A204.1 (cell line): ENCODE data around the gene CACNB4.
"Not testable (repeated sequence)": the region's sequence is repeated elsewhere in the genome, so short reads cannot be mapped to it uniquely, and the experiment has no call there.

Experiments used
- FAIRE-seq: peaks from 2 replicates; lab custom pipeline; 2012; peaks lifted over from hg19 to GRCh38; lab: Jason Lieb, UNC

CACNB4 gene

DNA sequence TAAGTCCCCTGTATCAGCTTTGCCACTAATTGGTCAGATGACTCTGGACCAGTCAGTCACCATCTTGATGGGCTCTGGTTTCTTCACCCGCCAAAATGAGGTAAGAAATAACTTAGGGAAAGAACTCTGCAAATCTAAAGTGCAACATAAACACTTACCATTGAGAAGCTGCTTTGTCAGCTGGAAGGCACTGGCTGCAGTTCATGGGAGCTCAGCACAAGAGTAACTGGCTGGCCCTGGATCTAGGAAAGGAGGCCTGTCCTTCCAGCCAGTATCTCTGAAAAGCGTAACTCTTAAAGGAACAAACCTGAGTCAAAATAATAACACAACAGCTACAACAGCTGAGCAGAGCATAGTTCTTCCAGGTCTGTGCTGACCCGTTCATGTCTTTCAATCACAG, 123.9 kb downstream of the CACNB4 start:
- no peak for FAIRE-seq

DNA sequence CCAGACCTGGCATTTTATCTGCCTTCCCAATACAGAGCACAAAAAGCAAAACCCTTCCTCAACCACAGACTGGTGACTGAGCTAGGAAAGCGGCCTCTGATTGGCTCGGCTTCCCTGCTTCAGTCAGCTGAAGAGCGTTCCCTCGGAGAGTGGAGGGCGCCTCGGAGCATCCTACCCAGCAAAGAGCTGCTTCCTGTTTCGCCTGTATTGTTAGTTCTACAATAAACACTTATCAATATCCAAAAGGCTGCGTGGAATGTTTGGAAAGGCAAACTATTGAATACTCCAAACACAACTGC, 125.0 kb downstream of the CACNB4 start:
- no peak for FAIRE-seq

DNA sequence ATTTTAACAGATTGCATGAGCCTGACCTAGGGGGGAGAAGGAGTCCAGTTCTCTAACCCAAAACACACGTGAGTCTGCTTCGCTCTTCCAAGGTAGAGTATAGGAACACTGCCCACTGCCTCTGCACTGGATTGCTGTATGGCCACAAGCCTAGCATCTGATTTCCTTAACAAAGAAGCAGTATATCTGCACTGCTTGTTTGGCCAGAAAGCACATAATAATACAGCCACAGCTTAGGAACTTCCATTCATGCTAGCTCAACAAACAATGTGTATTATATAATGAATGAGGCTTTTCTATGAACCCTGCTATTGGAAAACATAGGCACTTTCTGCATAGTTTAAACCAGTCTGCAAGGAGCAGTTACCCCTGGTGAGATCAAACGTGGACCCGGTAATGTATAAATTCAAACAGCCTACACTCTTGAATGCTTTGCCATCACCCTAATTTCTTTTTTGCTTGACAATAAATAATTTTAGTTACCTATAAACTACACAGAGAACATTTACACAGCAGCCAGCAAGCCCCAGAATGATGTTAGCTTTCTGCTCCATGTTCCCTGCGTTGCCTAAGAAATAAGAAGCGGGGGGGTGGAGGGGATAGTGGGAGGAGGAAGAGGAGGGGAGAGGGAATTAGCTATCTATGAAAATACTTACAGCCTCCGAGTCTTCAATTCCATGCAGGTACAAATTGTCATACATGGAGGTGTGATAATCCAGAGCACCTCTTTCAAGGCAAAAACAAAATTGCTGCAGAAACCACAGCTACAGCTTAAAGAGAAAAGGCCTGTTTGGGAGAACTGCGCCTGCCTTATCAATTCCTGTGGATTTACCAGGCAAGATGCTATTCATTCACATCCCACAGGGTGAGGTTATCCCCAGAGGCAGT, 125.6 kb downstream of the CACNB4 start:
- no peak for FAIRE-seq

DNA sequence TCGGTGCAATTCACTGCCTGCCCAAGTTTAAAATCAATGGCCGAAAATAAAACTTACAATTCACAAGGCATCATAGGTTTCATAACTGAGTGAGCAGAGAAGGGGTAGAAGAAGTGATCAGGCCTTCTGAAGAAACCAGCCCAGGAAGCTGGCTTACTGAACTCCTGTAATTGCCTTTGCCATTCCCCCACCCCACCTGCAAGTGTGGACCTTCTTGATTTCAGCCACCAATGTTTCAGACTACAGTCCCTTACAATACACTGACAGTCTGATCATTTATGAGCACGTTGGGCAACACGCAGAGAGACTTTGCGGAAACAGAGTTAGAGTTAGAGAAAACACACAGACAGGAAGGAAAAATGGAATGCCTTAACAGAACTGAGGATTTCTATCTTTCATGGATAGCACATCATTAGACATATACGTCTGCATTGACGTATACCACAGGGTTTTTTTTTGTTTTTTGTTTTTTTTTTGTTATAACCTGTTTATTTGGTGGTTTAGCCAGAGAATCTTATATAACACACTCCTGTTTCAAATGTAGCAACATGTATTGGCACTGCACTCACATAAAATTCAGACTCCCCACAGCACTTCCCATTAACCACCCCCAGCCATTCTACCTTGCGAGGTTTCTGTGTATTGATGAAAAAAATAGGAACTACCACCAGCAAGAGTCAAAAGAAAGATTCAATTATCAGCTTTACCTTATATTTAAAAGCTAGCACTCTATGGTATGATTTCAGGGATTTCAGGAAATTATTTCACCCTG, 126.4 kb downstream of the CACNB4 start:
- FAIRE-seq = no peak

DNA sequence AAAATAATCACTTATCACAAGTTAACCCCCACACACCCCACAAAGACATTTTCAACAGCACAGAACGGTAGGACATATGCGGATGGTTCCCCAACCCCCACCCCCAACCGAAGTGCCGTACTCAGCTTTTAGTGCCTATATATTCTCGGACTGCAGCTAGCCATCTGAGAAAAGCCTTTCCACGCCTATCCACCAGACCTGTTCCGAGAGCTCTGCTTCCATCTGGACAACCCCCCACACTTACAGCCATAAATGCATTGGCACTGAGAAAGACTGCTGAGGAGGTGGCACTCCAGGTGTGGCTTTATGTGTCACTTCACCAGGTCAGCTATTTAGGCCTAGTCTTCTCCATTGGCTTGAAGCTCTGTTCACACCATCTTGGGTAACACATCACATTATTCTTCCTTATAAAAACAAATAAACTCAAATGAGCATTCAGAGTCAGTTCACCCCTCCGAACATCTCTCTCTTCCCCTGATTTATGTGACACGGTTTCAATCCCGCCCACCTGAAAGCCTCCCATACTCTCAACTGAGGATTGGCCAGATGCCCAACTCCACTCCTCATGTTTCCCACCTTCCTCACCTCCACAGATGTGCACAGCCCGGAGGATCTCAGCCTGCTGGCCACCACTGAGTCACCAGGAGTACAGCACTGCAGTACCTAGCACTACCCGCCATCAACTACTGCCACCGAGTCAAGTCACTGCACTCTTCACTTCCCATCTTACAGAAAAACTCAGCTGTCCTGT, 127.4 kb downstream of the CACNB4 start:
- no peak for FAIRE-seq

DNA sequence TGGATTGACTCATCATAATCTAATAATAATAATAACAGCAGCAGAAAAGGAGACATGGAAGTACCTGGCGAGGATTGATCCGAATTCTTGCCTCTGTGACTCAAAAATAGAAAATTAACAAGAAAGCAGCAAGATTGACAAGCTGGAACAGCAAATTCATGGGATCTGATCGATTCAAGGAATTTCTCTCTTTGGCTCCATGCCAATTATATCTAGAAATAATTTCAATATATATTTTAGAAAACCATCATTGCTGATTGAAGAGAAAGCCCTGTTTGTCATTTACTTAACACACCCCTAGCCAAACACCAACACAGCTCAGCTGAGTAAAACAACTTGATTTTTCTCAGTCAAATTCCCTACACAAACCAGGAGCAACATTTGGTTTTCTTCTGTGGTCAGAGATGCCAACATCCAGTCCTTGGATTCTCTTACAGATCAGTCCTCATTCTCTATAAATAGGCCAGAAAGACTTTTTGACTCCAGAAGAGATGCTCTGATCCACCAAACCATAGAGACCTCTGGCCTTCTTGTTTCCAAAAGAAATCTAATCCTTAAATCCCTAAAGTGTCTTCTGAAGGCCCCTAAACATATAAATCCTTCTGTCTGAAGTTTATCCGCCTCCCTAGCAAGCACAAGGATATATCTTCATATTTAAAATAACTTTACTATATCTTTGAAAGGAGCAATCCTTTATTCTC, 129.9 kb downstream of the CACNB4 start:
- FAIRE-seq = no peak

DNA sequence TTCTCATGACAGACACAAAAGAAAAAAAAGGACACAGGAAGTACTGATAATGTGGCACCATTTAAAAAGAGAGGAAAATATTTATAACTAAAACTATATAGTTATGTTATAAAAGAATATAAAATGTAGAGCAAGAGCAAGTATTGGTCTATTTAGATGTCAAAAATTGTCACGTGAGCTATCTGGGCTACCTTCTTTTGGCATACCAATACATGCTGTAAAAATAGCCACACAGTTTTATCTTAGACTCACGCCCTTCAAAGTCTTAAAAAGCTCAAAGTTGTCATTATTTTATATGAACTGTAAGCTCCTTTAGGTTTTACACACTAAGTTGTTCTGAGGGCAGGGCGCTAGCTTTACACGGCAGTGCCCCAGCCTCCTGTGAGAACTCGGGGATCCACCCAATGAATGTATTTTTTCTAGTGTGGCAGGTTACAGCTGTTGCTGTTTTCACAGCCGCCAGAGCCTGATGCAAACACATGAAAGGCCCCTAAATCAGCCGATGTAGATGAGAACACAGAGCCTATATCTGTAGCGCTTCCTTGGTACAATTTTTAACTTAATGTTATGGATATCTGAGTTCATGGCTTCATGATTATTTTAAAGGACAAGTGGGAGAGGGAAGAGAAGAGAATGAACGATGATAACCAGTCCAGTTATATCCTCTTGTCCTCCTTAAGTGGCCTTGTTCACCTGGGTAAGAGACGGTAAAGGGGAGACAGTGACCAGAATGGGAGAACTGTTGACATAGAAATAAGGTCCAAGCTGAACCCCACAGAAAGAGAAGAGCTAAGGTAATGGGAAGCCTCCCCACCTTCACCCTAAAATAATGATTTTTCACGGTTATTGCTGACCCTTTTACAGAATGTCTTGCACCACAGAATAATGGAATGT, 130.8 kb downstream of the CACNB4 start:
- no peak for FAIRE-seq

DNA sequence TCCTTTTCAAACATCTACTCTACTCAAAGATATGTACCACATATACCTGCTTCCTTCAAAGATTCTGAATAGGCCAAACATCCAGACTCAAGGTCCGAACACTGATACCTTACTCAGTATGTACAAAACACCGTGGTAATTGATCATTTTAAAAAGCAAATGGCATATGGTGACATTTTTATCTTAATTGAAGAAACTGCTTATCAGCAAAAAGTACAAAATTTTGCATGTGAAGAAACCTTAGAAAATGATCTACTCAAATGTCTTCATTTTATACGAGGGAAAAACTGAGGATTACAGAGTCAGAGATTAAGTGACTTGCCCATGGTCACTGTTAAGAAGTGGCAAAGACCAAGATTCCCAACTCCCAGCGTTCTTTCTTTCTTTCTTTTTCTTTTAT, 133.0 kb downstream of the CACNB4 start:
- FAIRE-seq = no peak

DNA sequence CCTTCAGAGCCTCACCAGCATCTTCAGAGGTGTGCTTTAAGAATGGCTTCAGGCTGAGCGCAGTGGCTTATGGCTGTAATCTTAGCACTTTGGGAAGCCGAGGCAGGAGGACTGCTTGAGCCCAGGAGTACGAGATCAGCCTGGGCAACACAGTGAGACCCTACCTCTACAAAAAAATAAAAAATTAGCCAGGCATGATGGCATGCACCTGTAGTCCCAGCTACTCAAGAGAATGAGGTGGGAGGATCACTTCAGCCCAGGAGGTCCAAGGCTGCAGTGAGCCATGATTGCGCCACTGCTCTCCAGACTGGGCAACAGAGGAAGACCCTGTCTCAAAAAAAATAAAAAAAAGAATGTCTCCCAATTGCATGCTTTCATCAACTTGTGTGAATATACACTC, 137.3 kb downstream of the CACNB4 start:
- FAIRE-seq = no peak

DNA sequence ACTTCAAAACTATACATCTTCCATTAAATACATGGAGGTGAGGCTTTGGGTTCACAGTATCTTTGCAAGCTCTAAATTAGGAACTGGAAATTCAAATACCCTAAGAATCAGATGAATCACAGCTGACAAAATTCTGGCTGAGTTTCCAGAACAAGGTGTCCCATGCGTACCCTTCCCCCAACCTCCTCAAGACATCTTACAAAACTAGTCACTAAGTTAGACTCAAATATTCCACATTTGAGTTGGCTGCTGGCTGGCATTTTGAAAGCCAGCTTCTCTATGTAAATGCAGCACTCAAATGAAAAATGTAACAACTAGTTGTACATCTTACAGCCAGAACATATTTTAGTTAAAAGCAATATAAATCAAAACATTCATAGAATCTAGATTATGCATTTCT, 139.6 kb downstream of the CACNB4 start:
- no peak for FAIRE-seq

DNA sequence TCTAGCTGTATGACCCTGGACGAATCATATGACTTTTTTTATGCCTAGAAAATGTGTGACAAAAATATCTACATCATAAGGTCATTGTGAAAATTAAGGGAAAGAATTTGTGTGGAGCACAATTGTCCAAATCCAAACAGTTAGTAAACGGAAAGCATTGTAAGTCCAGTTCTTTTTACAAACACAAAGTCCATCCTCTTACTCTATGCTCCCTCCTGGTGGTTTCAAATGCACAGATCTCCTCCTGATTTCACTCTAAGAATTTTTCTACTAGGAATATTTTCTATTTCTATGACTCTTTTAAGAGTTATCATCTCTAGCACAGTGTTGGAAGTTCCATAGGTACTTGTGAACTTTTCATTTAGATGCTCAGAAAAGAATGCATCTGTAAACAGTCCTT, 145.4 kb downstream of the CACNB4 start:
- no peak for FAIRE-seq

DNA sequence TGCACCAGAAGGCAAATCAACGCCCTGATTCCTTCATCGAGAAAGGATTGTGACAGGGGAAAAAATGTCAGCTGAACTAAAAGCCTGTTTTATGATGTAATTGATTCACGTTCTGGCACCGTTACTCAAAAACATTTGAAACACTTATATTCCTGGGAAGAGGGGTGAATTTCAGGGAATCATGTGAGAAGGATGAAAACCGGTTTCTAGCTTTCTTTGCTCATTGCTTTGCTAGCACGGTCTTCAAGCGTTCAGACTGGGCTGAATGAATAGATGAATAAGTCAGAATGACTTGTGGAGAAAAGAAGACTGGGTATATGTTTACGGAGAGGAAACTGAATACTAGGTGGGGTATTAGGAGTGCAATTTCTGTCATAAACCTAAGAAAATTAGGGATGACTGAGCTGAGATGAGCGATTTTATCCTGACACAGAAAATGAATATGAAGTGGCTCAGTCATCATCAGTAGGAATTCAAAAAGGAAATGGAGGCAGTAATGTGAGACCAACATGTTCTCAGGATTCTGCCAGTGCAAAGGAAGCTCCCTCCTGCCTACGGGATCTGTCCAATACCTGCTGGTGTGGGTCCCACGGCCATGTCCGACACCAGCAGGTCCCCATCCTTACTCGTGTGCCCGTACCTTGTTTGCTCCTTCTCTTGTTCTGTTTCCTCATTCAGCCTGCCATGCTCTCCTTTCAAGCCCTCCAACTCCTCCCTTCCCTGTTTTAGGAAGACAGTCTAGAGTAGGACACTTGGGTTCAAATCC, 146.0 kb downstream of the CACNB4 start:
- no peak for FAIRE-seq

DNA sequence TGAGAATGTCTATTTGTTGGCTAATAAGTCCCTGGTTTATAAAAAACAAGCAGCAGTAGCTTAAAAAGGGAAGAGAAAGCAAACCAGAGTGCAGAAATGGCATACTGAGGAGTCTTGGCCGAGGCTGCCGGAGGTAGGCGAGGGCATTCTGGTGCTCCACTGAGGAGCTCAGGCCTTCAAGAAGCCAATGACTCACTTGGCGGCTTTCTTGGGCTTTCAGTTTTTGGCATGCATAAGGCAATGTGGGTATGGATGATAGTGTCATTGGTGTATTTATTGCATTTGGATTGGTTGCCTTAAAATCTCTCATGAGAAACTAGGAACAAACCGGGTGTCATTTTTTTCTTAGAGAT, 151.1 kb downstream of the CACNB4 start:
- FAIRE-seq = no peak

DNA sequence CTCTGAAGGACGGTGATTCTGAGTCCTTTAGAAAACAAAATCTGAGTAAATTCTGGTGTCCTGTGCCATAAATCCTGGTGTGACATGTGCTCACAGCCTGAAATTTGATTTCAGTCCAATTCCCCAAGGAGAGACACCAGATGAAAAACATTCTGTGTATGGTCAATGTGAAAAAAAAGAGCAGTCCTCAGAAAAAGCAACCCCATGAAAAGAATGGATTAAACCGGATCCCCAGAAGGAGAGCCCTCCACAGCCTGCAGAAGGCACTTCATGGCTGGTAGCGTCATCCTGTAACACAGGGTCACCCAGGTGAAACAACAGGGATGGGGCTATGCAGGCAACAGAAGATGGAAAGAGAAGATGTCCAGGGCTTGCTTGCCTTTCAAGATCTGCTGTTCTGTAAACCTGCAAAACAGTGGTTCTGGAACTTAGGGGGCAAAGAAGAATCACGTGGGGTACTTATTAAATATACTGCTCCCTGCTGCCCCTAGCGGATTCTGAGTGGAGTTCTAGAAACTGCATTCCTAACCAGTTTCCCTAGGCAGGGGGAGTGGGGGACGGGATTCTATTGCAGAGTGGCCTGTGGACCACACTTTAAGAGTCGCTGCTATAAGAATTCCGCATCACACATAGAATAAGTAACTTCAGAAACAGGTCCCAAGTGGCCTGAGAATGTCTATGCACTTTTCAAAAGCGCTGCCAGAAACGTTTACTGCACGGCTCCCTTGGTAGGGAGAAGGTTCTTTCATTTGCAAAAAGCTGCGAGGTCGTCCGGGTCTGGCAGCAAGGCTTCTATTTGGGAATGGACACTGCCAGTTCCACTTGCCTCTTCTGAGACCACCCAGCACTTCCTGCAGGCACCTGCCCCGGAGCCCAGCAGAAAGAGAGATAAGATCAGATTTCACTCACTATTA, 151.7 kb downstream of the CACNB4 start:
- no peak for FAIRE-seq

DNA sequence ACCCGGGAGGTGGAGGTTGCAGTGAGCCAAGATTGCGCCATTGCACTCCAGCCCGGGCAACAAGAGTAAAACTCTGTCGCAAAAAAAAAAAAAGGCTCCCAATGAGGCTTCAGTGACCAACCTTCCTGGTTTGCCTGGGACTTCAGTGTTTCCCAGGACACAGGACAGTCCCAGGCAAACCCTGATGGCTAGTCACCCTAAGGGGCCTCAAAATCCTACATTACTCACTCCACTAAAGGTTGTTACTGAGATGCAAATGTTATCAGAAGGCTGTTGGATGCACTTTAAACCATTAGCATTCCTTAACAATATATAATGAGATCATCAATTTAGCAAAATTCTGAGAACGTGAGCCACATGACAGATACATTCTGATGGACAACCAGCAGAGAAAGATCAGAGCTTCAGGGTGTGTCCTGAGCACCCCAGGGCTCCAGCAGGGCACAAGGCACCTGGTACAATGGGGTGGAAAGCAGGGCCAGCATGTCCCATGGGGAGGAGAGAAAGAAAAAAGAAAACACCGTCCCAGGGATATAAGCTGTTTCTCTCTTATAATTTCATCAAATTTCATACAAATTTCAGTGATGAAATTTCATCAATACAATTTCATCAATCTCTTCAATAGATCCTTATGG, 152.5 kb downstream of the CACNB4 start:
- no peak for FAIRE-seq

DNA sequence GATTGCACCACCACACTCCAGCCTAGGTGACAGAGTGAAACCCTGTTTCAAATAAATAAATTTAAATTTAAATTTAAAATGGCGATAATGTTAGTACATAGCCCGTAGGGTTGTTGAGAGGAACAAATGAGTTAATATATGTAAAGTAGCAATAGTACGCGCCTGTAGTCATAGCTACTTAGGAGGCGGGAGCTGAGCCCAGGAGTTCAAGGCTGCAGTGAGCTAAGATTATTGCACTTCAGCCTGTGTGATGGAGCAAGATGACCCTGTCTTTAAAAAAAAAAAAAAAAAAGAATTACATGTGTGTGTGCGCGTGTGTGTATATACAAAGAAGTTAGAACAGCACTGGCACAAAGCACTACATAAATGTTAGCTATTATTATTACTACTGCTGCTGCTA, 153.2 kb downstream of the CACNB4 start:
- FAIRE-seq = no peak

DNA sequence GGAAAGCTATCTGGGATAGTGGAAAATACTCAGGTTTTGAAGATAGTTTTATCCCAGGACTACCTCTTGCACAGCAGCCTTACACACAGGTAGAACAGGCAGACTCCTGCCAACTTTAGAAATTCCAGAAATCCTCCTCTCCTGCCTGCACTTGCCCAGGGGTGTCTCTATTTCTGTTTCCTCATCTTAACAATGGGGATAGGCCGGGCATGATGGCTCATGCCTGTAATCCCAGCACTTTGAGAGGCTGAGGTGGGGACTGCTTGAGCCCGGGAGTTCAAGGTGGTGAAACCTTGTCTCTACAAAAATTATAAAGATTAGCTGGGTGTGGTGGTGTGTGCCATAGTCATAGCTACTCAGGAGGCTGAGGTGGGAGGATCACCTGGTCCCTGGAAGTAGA, 153.7 kb downstream of the CACNB4 start:
- no peak for FAIRE-seq

DNA sequence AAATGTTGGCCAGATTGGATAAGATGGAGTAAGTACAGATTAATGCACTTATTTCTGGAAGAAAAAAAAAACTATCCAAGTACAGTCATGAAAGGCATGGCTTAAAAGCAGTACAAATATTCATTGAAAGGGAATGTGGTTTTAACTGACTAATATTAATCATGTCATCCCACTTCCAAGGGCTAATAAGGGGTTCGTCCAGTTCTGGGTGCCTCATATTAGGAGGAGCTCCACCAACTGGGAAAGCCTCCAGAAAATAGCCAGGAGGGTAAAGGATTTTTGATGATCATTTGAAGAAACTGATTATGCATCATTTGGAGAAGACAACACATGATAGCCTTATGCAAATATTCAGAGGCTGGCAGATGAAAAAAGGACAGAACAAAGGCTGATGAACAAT, 155.4 kb downstream of the CACNB4 start:
- no peak for FAIRE-seq

DNA sequence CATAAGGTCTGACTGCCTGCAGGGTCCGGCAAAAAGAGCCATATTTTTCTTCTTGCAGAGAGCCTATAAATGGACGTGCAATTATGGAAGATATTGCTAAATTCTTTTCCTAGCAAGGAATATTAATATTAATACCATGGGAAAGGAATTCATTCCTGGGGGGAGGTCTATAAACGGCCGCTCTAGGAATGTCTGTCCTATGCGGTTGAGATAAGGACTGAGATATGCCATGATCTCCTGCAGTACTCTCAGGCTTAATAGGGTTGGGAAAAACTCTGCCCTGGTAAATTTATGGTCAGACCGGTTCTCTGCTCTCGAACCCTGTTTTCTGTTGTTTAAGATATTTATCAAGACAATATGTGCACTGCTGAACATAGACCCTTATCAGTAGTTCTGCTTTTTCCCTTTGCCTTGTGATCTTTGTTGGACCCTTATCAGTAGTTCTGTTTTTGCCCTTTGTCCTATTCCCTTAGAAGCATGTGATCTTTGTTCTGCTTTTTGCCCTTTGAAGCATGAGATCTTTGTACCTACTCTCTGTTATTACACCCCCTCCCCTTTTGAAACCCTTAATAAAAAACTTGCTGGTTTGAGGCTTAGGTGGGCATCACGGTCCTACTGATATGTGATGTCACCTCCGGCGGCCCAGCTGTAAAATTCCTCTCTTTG, 156.2 kb downstream of the CACNB4 start:
- not testable (repeated sequence) for FAIRE-seq
